GM18507 (cell line): Measurements from ENCODE around the gene ANGPTL7.

ENCODE experiments used
- DNase-seq: peaks from one replicate; pipeline ENCODE4 v3.0.0; 2011; ENCODE audit warnings: low read depth; ENCODE audit not compliant: insufficient read length; ENCODE audit errors: extremely low spot score
- FAIRE-seq: peaks from 2 replicates; lab custom pipeline; 2011; peaks lifted over from hg19 to GRCh38; lab: Jason Lieb, UNC

Gene ANGPTL7

DNA sequence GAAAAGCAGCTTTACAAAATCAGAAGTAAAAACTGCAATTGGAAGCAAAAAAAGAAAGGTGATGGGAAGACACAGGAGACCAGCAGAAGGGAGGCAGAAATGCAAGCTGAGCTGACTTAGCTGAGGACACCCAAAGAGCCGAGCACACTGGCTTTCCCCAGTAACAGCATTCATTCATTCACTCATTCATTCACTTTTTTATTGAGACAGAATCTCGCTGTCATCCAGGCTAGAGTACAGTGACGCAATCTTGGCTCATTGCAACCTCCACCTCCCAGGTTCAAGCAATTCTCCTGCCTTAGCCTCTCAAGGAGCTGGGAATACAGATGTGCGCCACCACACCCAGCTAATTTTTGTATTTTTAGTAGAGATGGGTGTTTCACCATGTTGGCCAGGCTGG lies 8.2 kb downstream of the ANGPTL7 start:
- FAIRE-seq (no peak), DNase-seq (no peak)

- no peak for FAIRE-seq
- no peak for DNase-seq
Measured at GRCh38 chr1:11198257-11198656, 9.1 kb downstream of the ANGPTL7 start.

DNA sequence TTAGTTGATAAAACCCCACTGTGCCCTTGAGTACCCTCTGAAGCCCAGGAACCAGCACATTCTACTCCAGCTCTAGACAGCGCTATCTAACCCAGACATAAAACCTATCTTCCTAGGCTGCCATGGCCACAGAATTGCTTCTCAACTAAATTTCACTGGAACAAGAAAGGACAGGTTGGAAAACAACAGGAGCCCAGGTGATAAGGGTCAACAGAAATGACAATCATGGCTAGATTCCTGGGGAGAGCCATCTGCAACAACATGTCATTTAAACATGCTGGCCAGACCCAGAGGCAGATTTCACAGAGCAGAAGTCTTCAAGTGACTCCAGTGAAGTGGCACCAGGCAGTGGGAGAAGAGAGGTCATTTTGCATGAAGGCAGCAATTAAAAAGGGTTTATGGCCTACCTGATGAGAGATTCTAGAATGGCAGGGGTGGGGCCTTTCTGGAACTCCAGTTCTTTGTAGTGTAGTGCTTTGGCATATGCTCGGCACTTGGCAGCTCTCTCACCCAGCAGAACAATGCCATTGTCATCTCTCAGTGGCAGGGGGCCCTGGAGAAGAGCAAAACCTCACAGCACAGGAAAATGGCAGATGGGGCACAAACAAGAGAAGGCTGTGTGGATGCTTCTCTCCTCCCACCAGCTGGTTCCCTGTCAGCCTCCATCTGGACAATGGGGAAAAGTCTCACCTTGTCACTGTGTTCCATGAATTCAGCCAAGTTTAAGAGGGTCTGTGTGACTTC lies 9.9 kb downstream of the ANGPTL7 start:
- DNase-seq: no peak
- no peak for FAIRE-seq

- FAIRE-seq (no peak), DNase-seq (no peak)
Measured at GRCh38 chr1:11204396-11205190, 15.4 kb downstream of the ANGPTL7 start.

DNA sequence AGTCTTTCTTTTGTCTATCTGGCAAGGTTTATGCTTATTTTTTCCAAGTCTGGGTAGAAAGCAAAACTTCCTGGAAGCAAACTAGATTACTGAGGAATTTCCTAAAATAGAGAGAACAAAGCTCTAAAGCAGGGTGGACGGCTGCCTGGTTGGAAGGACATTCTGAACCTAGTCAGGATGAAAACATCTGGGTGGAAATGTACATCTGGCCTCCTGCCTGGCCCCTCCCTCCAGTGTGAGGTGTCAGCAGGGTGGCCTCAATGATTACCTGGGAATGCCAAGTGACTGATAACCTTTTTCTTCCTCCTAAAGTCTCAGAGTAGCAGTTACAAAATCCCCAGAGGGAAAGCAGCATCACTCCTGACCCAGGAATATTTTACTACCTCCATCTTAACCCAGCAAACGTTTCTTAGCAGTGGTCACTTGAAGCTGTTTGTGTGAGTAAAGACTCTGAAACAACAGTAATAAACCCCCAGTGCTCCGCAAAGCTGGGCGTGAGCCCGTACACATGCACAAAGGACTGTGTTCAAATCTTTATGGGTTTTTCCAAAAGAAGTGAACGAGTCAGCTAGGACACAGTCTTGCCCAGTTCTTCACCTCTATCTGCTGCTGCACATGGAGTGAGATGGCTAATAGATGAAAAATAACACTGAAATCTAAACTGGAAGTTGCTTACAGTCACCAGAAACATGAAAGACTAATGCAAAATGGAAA lies 18.9 kb downstream of the ANGPTL7 start:
- no peak for DNase-seq
- no peak for FAIRE-seq

DNA sequence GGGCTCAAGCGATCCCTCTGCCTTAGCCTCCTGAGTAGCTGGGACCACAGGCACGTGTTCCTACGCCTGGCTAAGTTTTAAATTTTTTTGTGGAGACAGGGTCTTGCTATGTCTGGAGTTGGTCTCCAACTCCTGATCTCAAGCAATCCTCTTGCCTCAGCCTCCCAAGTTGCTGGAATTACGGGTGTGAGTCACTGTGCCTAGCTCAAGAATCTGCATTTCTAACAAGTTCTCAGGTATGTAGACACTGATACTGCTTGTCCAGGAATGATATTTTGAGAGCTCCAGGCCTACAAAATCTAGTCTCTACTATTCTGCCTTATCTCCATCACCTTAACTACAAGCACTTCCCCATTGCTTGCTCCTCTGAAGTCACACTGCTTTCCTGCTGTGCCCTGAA lies 22.3 kb downstream of the ANGPTL7 start:
- FAIRE-seq: no peak

DNA sequence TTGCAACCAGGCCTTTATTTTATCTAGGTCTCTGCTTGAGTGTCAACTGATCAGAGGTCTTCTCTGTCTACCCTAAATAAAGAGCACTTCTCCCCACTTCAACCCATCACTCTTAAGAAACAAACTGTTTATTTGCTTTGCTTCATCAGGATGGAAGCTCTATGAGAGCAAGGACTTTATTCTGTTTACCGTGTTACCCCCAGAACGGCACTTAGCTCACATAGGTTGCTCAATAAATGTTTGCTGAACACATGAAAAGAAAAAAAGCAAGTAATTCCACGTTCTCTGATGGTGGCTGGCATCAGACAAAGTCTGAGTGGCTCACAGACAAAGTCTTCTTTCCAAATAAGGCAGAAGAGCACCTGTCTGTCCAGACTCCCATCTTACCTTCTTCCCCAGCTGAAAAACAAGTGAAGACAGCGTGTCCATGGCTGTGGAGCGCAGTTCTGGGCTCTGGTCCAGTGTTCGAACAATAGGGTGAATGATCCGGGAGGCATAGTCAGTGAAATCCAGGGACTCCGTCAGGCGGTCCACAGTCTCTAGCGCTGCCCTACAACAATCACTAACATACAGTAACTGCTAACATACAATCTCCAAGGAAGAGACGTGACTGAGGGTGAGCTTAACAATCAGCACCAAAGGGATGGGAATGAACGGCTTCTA lies 22.9 kb downstream of the ANGPTL7 start:
- no peak for DNase-seq
- FAIRE-seq: no peak

More for the DNA sequence above, 22.3 kb downstream of the ANGPTL7 start:
- DNase-seq: no peak

- DNase-seq: no peak
- no peak for FAIRE-seq
Measured at GRCh38 chr1:11214698-11215380, 25.7 kb downstream of the ANGPTL7 start.

GRCh38 chr1:11215381-11216005 lies 26.3 kb downstream of the ANGPTL7 start:
- FAIRE-seq: no peak

GRCh38 chr1:11216074-11216473 lies 26.9 kb downstream of the ANGPTL7 start:
- FAIRE-seq (no peak), DNase-seq (no peak)

More at GRCh38 chr1:11215381-11216005, 26.3 kb downstream of the ANGPTL7 start:
- no peak for DNase-seq

DNA sequence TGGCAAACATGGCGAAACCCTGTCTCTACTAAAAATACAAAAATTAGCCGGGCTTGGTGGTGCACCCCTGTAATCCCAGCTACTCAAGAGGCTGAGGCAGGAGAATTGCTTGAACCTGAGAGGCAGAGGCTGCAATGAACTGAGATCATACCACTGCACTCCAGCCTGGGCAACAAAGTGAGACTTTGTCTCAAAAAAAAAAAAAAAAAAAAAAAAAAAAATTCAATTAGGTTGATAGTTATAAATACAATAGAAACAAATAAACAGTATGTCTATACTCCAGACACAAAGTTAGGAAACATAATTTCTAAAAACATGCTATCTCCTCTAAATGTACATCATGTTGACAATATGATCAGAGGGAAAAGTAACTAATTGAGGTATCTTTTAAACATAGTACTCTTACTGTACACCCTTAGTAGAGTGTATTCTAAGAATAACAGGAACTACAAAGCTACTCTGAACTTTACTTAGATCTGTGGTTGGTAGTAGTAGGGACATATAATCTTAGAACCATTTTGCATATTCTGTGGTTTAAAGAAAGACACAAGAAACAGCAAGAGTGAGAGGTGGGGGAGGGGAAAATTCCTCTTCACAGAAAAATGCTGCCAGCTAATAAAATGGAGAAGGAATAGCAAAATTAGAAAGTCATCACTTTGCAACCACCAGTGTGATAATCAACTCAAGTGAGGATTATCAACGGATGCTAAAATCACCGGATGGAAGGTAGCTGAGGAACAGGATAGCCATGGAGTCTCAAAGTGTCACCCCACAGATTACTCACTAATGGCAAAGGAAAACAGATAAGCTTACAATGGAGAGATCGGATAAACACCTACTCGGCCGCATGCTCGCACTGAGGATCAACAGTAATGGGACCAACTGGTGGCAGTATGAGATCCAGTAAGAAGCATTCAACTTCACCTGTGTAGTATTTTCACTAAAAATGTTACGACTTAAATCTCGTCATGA lies 38.2 kb downstream of the ANGPTL7 start:
- peak; percentile 20 for DNase-seq
- peak; percentile 87 for FAIRE-seq

DNA sequence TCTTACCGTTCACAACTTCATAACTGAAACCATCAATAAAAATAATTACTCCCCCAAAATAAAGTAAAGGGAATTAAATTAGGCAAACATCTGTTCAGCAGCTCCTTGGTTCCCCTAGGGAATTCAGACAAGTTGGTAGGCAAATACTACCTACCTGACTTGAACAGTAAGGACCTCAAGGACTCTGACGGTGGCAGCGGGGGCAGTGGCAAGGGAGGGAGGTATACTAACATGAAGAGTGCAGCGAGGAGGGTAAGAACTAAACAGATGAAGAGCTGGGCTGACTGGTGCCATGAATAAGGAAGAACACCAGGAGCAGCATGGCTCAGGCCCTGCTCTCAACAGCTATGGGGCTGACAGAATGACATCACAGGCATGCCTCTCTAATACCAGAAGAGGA lies 40.0 kb downstream of the ANGPTL7 start:
- FAIRE-seq (no peak), DNase-seq (no peak)

DNA sequence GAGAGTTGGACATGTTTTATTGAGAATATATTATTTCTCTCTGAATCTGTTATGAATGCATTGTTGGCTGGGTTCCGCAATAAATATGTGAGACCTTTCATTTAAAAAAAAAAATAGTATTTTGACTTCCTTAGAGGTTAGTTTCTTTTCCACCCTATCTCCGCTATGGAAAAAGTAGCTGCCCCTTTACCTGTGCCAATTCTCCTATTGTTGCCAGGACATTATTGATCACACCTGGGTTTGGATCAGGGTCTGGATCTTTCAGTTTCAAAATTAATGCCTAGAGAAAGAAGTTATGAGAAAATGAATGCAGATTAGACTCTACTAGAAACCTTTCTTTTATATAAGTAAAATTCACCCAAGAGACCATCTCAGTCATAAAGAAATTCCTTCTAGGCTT lies 44.1 kb downstream of the ANGPTL7 start:
- no peak for DNase-seq
- FAIRE-seq: no peak

DNA sequence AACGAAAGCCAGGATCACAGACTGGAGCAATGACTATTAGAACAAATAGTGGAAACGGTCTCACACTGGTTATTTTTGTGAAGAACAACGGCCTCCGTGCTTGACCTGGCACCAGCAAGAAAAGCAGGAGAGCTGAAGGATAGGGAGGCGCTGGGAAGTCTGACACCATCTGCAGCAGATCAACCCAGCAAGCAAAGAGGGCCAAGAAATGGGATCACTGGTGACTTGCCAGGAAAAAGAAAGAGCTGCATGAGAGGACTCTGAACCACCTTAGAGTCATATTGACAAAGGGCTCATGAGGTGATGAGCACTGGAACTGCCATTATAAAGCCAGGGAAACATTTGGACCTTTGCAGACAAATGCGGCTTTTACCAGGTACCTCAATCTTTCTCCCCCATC lies 48.2 kb downstream of the ANGPTL7 start:
- FAIRE-seq (no peak), DNase-seq (no peak)

GRCh38 chr1:11238311-11238710 lies 49.2 kb downstream of the ANGPTL7 start:
- DNase-seq (no peak), FAIRE-seq (no peak)

GRCh38 chr1:11245248-11245647 lies 56.1 kb downstream of the ANGPTL7 start:
- no peak for DNase-seq
- no peak for FAIRE-seq
